OCI-LY1 (cell line): ENCODE measurements around the gene GOLGA6D.

Experiments
- H2AFZ ChIP-seq: fragments of 200-600 bp; sonication (generic), shearing (Covaris generic); 2 replicates; pipeline ENCODE4 v1.6.0; 2014; ENCODE audit warnings: antibody characterized with exemption, mild to moderate bottlenecking, low read length
- H3F3A ChIP-seq: fragments of 200-600 bp; sonication (generic), shearing (Covaris generic); 2 replicates; pipeline ENCODE4 v1.6.0; 2014; ENCODE audit warnings: mild to moderate bottlenecking, antibody characterized with exemption, low read length, moderate library complexity; ENCODE audit not compliant: insufficient read depth
- H3K27ac ChIP-seq: fragments of 200-600 bp; sonication (generic); 2 replicates; pipeline ENCODE4 v1.5.1; 2014; ENCODE audit warnings: low read length, mixed run types, mild to moderate bottlenecking, low read depth; ENCODE audit not compliant: poor library complexity, severe bottlenecking
- H3K27me3 ChIP-seq: fragments of 200-600 bp; sonication (generic); 2 replicates; pipeline ENCODE4 v1.6.0; 2014; ENCODE audit warnings: antibody characterized with exemption, mild to moderate bottlenecking, low read length, moderate library complexity; ENCODE audit not compliant: insufficient read depth
- H3K36me3 ChIP-seq: fragments of 200-600 bp; sonication (generic); 2 replicates; pipeline ENCODE4 v1.6.1; 2014; ENCODE audit warnings: mild to moderate bottlenecking, antibody characterized with exemption, low read length, moderate library complexity, mixed read lengths; ENCODE audit not compliant: insufficient read depth
- H3K4me1 ChIP-seq: fragments of 200-600 bp; sonication (generic); 2 replicates; pipeline ENCODE4 v1.5.1; 2014; ENCODE audit warnings: mild to moderate bottlenecking, low read length, moderate library complexity; ENCODE audit not compliant: insufficient read depth, severe bottlenecking
- H3K4me2 ChIP-seq: fragments of 200-600 bp; sonication (generic), shearing (Covaris generic); 2 replicates; pipeline ENCODE4 v1.6.1; 2014; ENCODE audit warnings: low read length
- H3K4me3 ChIP-seq: fragments of 200-600 bp; sonication (generic); 2 replicates; pipeline ENCODE4 v1.5.1; 2014; ENCODE audit warnings: low read length, low read depth, mild to moderate bottlenecking, mixed read lengths; ENCODE audit not compliant: poor library complexity, severe bottlenecking
- H3K79me2 ChIP-seq: fragments of 200-600 bp; shearing (Covaris generic); 2 replicates; pipeline ENCODE4 v1.6.1; 2016; ENCODE audit warnings: mixed run types, low read length, mixed read lengths; ENCODE audit not compliant: insufficient read depth
- H3K9ac ChIP-seq: fragments of 200-600 bp; sonication (generic), shearing (Covaris generic); 2 replicates; pipeline ENCODE4 v1.6.1; 2014; ENCODE audit warnings: mild to moderate bottlenecking, low read length, mixed read lengths
- H3K9me2 ChIP-seq: fragments of 200-600 bp; sonication (generic), shearing (Covaris generic); 2 replicates; pipeline ENCODE4 v1.6.1; 2014; ENCODE audit warnings: low read depth, mild to moderate bottlenecking, low read length, mixed read lengths
- H3K9me3 ChIP-seq: fragments of 200-600 bp; shearing (Covaris generic); 2 replicates; pipeline ENCODE4 v1.6.1; 2014; ENCODE audit warnings: low read length, mixed read lengths
- H4K20me1 ChIP-seq: fragments of 200-600 bp; sonication (generic), shearing (Covaris generic); 2 replicates; pipeline ENCODE4 v1.6.0; 2016; ENCODE audit warnings: mild to moderate bottlenecking, low read length; ENCODE audit not compliant: insufficient read depth
- EZH2 ChIP-seq: fragments of 200-600 bp; sonication (generic), shearing (Covaris generic); IDR thresholded peaks from 2 replicates; pipeline ENCODE4 v1.8.0; 2017; ENCODE audit warnings: borderline replicate concordance, mixed run types, mild to moderate bottlenecking, antibody characterized with exemption, low read length, moderate library complexity, mixed read lengths
- TF ChIP-seq, protein P1 (sequence below): fragments of 200-600 bp; sonication (generic), shearing (Covaris generic); IDR thresholded peaks from 2 replicates; pipeline ENCODE4 v1.5.1; 2017; ENCODE audit warnings: mild to moderate bottlenecking, antibody characterized with exemption, low read length, moderate library complexity, mixed read lengths

Gene GOLGA6D

DNA sequence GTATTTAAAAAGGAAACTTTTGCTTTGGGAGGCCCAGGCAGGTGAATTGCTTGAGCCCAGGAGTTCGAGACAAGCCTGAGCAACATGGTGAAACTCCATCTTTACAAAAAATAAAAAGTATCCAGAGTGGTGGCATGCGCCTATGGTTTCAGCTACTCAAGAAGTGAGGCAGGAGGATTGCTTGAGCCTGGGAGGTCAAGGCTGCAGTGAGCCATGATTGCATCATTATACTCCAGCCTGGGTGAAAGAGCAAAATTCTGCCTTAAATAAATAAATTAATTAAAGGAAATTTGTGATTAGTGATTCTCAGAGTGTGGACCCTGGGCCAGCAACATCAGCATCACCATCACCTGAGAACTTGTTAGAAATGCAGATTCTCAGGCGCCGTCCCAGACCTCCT lies 43.3 kb downstream of the GOLGA6D start:
- Histone ChIP-seq H3K9me3 (no peaks in the 10 kb centered on the region), H3K36me3 (no peaks in the 10 kb centered on the region), H3K79me2 (no peaks in the 10 kb centered on the region), H3K9ac (no peak overlapping the region), H3K4me2 (no peak overlapping the region), H3K27ac (no peak overlapping the region), H4K20me1 (no peaks in the 10 kb centered on the region), H3K4me3 (no peak overlapping the region), H3K4me1 (no peaks in the 10 kb centered on the region), H2AFZ (no peak overlapping the region), H3F3A (no peaks in the 10 kb centered on the region), H3K9me2 (no peaks in the 10 kb centered on the region), H3K27me3 (0 out of 2 replicates have a peak, but pooled peaks cover 3% of the 10 kb centered on the region)
- no peak for TF ChIP-seq EZH2

- TF ChIP-seq EZH2, result no peak
- TF ChIP-seq, protein P1, sequence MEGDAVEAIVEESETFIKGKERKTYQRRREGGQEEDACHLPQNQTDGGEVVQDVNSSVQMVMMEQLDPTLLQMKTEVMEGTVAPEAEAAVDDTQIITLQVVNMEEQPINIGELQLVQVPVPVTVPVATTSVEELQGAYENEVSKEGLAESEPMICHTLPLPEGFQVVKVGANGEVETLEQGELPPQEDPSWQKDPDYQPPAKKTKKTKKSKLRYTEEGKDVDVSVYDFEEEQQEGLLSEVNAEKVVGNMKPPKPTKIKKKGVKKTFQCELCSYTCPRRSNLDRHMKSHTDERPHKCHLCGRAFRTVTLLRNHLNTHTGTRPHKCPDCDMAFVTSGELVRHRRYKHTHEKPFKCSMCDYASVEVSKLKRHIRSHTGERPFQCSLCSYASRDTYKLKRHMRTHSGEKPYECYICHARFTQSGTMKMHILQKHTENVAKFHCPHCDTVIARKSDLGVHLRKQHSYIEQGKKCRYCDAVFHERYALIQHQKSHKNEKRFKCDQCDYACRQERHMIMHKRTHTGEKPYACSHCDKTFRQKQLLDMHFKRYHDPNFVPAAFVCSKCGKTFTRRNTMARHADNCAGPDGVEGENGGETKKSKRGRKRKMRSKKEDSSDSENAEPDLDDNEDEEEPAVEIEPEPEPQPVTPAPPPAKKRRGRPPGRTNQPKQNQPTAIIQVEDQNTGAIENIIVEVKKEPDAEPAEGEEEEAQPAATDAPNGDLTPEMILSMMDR, result no peak
- no peak overlapping the region for H3K9ac ChIP-seq
- 0 out of 2 replicates have a peak, but pooled peaks cover 3% of the 10 kb centered on the region for H3K27me3 ChIP-seq
- H4K20me1 ChIP-seq, result no peaks in the 10 kb centered on the region
- H3K27ac ChIP-seq, result no peak overlapping the region
- no peaks in the 10 kb centered on the region for H3K36me3 ChIP-seq
- H2AFZ ChIP-seq, result no peak overlapping the region
- H3K4me2 ChIP-seq, result no peak overlapping the region
- no peaks in the 10 kb centered on the region for H3F3A ChIP-seq
- H3K4me1 ChIP-seq, result no peaks in the 10 kb centered on the region
- no peaks in the 10 kb centered on the region for H3K79me2 ChIP-seq
- H3K9me2 ChIP-seq, result no peaks in the 10 kb centered on the region
- H3K4me3 ChIP-seq, result no peak overlapping the region
- H3K9me3 ChIP-seq, result no peaks in the 10 kb centered on the region
Observed at GRCh38 chr15:75327005-75327404, 44.4 kb downstream of the GOLGA6D start.

GRCh38 chr15:75327491-75327890 lies 44.9 kb downstream of the GOLGA6D start:
- Histone ChIP-seq H3K27ac (no peak overlapping the region), H3K4me2 (no peak overlapping the region), H3K9me2 (no peaks in the 10 kb centered on the region), H4K20me1 (no peaks in the 10 kb centered on the region), H3K36me3 (no peaks in the 10 kb centered on the region), H3K4me1 (no peaks in the 10 kb centered on the region), H2AFZ (no peak overlapping the region), H3F3A (no peaks in the 10 kb centered on the region), H3K9ac (no peak overlapping the region), H3K9me3 (no peaks in the 10 kb centered on the region), H3K79me2 (no peaks in the 10 kb centered on the region), H3K27me3 (0 out of 2 replicates have a peak, but pooled peaks cover 3% of the 10 kb centered on the region), H3K4me3 (no peak overlapping the region)
- TF ChIP-seq, protein P1, result no peak
- no peak for TF ChIP-seq EZH2

DNA sequence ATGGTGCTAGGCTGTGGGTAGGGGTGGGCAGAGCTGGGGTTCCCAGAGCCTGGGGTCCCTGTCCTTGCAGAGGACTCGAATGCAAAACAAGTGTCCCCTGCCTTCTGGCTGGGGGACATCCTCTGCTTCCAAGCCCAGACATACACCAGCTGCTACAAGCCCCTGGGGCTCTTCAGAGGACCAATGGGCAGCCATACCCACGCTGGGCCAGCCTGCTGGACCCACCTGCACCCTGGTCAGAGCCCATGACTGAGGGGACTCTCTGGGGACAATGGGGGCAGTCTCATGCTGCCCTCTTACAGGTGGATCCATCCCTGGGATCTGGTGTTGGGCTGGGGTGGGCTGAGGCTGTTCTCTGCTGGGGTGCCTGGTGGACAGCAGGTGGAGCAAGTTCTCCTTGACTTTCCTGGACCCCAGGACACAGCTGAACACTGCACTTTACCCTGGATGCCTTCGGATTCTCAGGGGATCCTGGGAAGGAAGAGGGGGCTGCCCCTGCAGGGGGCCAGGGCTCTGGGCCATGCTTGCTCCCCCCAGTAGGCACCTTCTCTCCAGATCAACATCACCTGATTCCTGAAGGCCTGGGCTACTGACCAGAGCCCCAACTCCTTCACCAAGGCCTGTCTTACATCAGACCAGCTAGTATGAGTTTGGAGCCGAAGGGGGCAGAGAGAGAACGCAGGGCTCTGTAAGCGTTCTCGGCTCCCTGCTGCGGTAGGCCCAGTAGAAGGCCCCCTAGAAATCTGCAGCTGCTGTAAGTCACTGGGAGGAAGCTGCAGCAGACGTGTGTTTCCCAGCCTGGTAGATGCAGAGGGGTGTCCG lies 46.1 kb downstream of the GOLGA6D start:
- 0 out of 2 replicates have a peak, but pooled peaks cover 3% of the 10 kb centered on the region for H3K27me3 ChIP-seq
- H3K4me2 ChIP-seq, result no peak overlapping the region
- H3K4me3 ChIP-seq, result no peak overlapping the region
- no peaks in the 10 kb centered on the region for H3K79me2 ChIP-seq
- no peaks in the 10 kb centered on the region for H3K9me2 ChIP-seq
- no peaks in the 10 kb centered on the region for H3F3A ChIP-seq
- no peaks in the 10 kb centered on the region for H3K9me3 ChIP-seq
- no peak overlapping the region for H3K9ac ChIP-seq
- H3K27ac ChIP-seq, result no peak overlapping the region
- no peaks in the 10 kb centered on the region for H3K4me1 ChIP-seq
- no peaks in the 10 kb centered on the region for H4K20me1 ChIP-seq
- H3K36me3 ChIP-seq, result no peaks in the 10 kb centered on the region
- H2AFZ ChIP-seq, result no peak overlapping the region
- no peak for TF ChIP-seq EZH2
